Upper lobe of right lung (tissue), 1 donor: Measurements from ENCODE around the gene MREG. TPM values are rescaled to one million over a fixed set of nuclear protein-coding genes. Genes with fewer than 3 reads are reported as not detected.

Experiments used
- ATAC-seq: fragments of 200-7000 bp; cut with Tn5 transposase; one replicate; pipeline ENCODE4 v1.9.1; 2020; ENCODE audit warnings: mild to moderate bottlenecking, moderate library complexity
- DNase-seq: peaks from one replicate; pipeline ENCODE4 v3.0.0-alpha.2; 2020
- H3K27ac ChIP-seq: fragments of 200-600 bp; one replicate; pipeline ENCODE4 v1.8.0; 2022
- H3K27me3 ChIP-seq: fragments of 200-600 bp; one replicate; pipeline ENCODE4 v1.8.0; 2022; ENCODE audit warnings: mild to moderate bottlenecking
- H3K36me3 ChIP-seq: fragments of 200-600 bp; one replicate; pipeline ENCODE4 v1.8.0; 2022
- H3K4me1 ChIP-seq: fragments of 200-600 bp; one replicate; pipeline ENCODE4 v1.8.0; 2022
- H3K4me3 ChIP-seq: fragments of 200-600 bp; one replicate; pipeline ENCODE4 v1.8.0; 2022; ENCODE audit warnings: mild to moderate bottlenecking
- H3K9me3 ChIP-seq: fragments of 200-600 bp; one replicate; pipeline ENCODE4 v1.8.0; 2022
- intact Hi-C: fragments of 100-400 bp; cut with DNase I; formaldehyde crosslinking; loops from one replicate; pipeline ENCODE4 v1.11.0; 2022
- total RNA-seq: library from RNA; stranded (reverse); fragmentation: NEBNext Ultra II Directional; extraction: Animal tissue kit (Norgen Biotek cat#: 25700); gene quantifications from one replicate; pipeline ENCODE4 v1.2.1, GENCODE V29; 2021
- TF ChIP-seq, protein P1 (sequence below): fragments of 200-600 bp; IDR thresholded peaks from one replicate; pipeline ENCODE4 v1.8.0; 2022; ENCODE audit warnings: antibody characterized with exemption
- donor health status: DM: no; HTN: yes; CAD: no; lungs with severe emphysema.

MREG gene
- total RNA-seq, 1 donor from 2014 or later, result 16.8 TPM

DNA sequence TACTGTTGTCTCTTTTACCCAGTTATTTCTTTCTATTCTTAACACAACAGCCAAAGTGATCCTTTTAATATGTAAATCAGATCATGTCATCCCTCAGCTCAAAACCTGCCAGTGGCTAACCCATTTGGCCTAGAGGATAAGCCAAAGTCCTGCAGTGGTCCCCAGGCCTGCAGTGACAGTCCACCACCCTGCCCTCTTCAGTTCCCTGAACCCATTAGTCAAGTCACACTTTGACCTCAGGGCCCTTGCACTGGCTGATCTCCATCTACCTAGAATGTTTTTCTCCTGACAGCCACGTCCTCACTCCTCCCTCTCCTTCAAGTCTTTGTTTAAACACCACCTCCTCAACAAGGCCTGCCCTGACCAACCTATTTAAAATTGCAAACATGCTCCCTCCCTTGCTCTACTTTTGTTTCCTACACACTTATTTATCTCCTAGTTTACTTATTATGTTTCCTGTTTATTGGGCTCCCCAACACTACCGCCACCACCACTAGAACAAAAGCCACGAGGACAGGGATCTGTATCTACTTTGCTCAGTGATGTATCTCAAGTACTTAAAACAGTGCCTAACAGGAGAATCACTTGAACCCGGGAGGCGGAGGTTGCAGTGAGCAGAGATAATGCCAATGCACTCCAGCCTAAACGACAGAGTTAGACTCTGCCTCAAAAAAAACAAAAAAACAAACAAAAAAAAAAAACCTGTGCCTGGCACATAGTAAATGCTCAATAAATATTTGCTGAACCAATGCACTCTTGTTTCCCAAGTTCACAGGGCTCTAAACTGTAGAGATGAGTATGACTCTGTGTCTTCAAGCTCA lies 9.3 kb downstream of the MREG start:
- peaks cover 15% of the 10 kb centered on the region for H3K4me1 ChIP-seq
- H3K27ac ChIP-seq, result no peak overlapping the region
- H3K4me3 ChIP-seq, result no peak overlapping the region
- no peaks in the 10 kb centered on the region for H3K27me3 ChIP-seq
- H3K36me3 ChIP-seq, result no peaks in the 10 kb centered on the region
- no peaks in the 10 kb centered on the region for H3K9me3 ChIP-seq
- ATAC-seq, result no peak
- intact Hi-C loops, result no loop called here
- TF ChIP-seq, protein P1, sequence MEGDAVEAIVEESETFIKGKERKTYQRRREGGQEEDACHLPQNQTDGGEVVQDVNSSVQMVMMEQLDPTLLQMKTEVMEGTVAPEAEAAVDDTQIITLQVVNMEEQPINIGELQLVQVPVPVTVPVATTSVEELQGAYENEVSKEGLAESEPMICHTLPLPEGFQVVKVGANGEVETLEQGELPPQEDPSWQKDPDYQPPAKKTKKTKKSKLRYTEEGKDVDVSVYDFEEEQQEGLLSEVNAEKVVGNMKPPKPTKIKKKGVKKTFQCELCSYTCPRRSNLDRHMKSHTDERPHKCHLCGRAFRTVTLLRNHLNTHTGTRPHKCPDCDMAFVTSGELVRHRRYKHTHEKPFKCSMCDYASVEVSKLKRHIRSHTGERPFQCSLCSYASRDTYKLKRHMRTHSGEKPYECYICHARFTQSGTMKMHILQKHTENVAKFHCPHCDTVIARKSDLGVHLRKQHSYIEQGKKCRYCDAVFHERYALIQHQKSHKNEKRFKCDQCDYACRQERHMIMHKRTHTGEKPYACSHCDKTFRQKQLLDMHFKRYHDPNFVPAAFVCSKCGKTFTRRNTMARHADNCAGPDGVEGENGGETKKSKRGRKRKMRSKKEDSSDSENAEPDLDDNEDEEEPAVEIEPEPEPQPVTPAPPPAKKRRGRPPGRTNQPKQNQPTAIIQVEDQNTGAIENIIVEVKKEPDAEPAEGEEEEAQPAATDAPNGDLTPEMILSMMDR, result no peak
- no peak for DNase-seq

DNA sequence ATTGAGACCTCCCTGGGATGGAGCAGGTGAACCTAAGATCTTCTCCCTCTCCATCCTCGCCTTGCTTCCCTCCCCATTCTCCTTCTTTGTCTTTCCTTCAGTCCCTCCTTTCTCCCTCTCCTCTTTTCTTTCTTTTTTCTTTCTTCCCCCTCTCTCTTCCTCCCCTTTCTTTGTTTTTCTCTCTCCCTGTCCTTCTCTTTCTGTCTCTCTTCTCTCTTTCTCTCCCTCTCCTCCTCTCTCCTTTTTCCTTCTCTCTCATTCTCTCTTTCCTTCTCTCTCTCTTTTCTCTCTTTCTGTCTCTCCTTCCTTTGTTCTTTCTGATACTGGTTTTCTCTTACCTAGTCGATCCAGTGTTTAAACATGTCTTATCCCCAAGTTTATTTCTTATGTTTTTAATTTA lies 10.7 kb downstream of the MREG start:
- Histone ChIP-seq H3K27me3 (no peaks in the 10 kb centered on the region), H3K4me1 (peaks cover 15% of the 10 kb centered on the region), H3K9me3 (no peaks in the 10 kb centered on the region), H3K36me3 (no peaks in the 10 kb centered on the region), H3K4me3 (no peak overlapping the region), H3K27ac (no peak overlapping the region)
- no peak for ATAC-seq
- TF ChIP-seq, protein P1, result no peak
- intact Hi-C loops, result no loop called here
- DNase-seq, result no peak

DNA sequence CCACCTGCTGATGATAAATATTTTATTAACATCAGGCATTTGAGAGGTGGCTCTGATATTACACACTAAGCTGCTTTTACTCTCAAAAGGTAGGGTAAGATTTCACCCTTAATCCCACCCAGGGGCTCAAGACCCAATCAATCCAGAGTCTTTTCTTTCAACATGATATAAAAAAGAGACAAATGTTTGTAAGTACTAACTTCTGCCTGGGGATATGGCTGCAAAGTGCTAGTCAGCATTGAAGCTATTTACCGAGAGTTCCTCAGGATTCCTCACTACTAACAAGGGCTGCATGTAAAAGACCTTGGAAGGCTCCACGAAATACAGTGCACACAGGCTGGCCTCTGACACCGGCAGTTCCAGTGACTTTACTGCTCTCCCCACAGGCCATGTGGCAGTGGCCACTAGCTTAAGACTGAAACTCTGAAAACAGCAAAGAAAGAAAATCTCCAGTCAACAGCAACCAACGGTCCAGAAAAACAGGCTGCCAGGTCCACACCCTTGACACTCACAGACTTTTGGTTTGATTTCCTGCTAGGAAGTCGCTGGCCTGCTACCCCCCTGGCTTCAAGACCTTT lies 11.2 kb downstream of the MREG start:
- ATAC-seq (no peak), DNase-seq (no peak)
- TF ChIP-seq, protein P1, result no peak
- Histone ChIP-seq H3K4me1 (peaks cover 15% of the 10 kb centered on the region), H3K9me3 (no peaks in the 10 kb centered on the region), H3K36me3 (no peaks in the 10 kb centered on the region), H3K27me3 (no peaks in the 10 kb centered on the region), H3K27ac (no peak overlapping the region), H3K4me3 (no peak overlapping the region)
- intact Hi-C loops, result no loop called here

GRCh38 chr2:216001216-216002100 lies 11.9 kb downstream of the MREG start:
- Histone ChIP-seq H3K27ac (no peak overlapping the region), H3K36me3 (no peaks in the 10 kb centered on the region), H3K4me3 (no peak overlapping the region), H3K4me1 (peaks cover 11% of the 10 kb centered on the region), H3K9me3 (no peaks in the 10 kb centered on the region), H3K27me3 (no peaks in the 10 kb centered on the region)
- no peak for ATAC-seq
- TF ChIP-seq, protein P1, result no peak
- no peak for DNase-seq
- intact Hi-C loops, result no loop called here

GRCh38 chr2:215998636-215999035 lies 14.7 kb downstream of the MREG start:
- no peak overlapping the region for H3K27ac ChIP-seq
- ATAC-seq (no peak), DNase-seq (no peak)
- H3K4me1 ChIP-seq, result peaks cover 7% of the 10 kb centered on the region
- no peaks in the 10 kb centered on the region for H3K27me3 ChIP-seq
- TF ChIP-seq, protein P1, result no peak
- H3K4me3 ChIP-seq, result no peak overlapping the region
- intact Hi-C loops, result no loop called here
- peaks cover 8% of the 10 kb centered on the region for H3K36me3 ChIP-seq
- no peaks in the 10 kb centered on the region for H3K9me3 ChIP-seq
